HG03378 (cell line): ENCODE data around the gene CTTNBP2.
A peak's percentile ranks its signal among the peaks of the same experiment; 100 is the strongest.

ENCODE experiments used
- ATAC-seq: cut with Tn5 transposase; IDR thresholded peaks from one replicate; pipeline ENCODE4 v1.9.1; 2021; ENCODE audit warnings: mild to moderate bottlenecking, moderate library complexity; ENCODE audit not compliant: unreplicated experiment

CTTNBP2 gene

GRCh38 chr7:117793521-117793920 is 79.7 kb downstream of the CTTNBP2 start:
- ATAC-seq = no peak

DNA sequence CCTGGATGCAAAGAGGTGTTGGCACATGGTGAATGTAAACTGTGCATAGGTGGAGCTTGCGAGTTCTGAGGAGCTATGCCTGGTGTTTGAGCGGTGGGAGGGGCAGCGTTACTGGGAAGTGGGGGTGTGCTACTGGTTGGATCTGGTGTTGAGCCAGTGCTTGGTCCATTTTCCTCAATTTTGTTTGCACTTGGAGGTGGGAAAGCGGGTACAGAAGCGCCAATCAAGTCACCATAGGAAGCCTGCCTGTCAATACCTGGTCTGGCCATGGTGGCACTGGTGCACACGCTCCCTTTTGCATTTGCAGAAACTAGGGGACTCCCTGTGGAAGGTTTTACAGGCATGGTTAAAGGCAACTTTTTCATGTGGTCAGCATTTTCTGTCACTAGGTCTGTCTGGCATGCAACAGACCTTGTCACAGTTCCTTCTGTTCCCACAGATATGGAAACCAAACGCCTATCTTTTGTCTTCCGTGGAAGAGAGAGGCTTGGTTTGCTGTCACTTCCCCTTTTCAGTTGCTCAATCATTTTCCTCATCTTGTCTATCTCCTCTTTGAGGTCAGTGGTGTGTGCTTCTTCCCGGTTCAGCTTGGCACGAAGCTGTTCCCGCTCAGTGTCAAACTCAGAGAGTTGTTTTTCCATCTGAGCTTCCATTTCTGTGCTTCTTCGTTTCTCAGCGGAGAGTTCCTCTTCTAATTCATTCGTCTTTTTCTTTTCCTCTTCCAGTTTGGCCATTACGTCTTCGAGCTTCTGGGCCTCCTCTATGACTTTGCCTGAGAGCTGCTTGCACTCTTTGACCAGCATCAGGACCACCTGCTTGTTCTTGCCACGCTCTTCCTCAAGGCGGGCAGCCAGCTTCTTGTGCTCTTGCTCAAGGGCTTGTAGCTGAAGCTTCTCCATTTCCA is 81.1 kb downstream of the CTTNBP2 start:
- peak; percentile 82 for ATAC-seq

- no peak for ATAC-seq
Measured at GRCh38 chr7:117790731-117791130, 82.5 kb downstream of the CTTNBP2 start.

DNA sequence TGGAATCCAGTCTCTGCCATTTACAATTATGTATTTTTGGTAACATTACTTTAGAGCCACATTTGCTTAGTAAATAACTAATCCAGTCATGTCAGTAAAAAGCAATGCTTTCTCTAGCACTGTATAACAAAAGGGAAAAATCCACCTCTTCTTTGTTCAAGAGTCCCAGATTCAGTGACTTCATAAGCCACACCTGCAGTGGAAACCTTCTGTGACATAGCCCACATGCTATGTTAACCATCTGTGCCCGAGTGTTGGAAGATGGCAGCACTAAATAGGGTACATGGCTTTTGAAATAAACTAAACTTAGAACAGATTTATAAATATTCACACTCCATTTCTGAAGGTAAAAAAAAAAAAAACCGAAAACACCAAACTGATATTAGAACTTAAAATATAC is 83.0 kb downstream of the CTTNBP2 start:
- ATAC-seq = no peak

DNA sequence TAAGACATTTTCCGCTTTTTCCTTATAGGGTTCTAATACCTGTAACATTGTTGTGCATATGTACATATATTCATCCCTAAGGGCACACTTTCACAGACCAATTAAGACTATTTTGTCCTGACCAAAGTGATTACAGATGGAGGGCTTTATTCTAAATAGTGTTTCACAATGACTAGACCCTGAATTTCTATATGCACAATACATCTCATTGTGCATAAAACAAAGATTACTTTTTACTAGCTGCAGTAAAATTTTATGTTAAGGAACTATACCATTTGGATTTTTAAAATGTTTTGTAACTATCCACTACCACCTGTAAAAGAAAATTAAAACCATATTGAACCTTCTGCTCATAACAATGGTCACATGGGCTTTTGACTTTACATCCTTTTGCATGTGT is 87.8 kb downstream of the CTTNBP2 start:
- ATAC-seq = no peak

DNA sequence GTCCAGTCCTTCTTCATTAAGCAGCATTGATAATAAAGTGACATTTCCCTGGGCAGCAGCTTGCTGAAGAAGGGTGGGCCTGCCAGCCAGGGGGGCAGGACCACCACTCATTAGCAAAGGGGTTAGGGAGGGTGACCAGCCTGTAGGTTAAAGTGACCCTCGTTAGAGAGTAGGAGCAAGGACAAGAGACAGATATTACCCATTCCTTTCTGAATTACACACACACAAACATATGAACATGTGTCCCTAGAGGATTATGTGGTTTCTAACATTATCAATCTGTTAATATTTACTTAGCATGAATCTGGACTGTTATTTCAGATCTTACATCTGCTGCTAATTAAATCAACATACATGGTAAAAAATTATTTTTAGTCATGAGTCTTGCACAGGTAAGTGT is 88.9 kb downstream of the CTTNBP2 start:
- ATAC-seq = peak; percentile 51

DNA sequence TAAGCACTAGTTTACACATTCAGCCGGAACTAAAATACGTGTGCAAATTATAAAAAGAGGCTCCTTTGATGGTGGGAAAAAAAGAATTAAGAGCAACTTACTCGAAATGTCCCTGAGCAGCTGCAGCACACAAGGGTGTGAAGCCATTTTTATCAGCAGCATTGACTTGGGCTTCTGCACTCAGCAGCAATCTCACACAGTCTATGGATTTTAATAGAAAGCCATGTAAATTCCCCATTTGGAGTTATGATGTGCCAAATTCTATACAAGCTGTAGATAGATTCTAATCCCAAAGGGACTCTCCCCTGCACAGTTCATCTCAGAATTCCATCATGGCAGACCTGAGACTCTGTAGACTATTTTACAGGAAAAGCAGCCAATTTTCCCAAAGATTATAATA is 90.5 kb downstream of the CTTNBP2 start:
- no peak for ATAC-seq

GRCh38 chr7:117781707-117782106 is 91.5 kb downstream of the CTTNBP2 start:
- ATAC-seq = no peak

GRCh38 chr7:117780832-117781231 is 92.4 kb downstream of the CTTNBP2 start:
- ATAC-seq = peak; percentile 82

DNA sequence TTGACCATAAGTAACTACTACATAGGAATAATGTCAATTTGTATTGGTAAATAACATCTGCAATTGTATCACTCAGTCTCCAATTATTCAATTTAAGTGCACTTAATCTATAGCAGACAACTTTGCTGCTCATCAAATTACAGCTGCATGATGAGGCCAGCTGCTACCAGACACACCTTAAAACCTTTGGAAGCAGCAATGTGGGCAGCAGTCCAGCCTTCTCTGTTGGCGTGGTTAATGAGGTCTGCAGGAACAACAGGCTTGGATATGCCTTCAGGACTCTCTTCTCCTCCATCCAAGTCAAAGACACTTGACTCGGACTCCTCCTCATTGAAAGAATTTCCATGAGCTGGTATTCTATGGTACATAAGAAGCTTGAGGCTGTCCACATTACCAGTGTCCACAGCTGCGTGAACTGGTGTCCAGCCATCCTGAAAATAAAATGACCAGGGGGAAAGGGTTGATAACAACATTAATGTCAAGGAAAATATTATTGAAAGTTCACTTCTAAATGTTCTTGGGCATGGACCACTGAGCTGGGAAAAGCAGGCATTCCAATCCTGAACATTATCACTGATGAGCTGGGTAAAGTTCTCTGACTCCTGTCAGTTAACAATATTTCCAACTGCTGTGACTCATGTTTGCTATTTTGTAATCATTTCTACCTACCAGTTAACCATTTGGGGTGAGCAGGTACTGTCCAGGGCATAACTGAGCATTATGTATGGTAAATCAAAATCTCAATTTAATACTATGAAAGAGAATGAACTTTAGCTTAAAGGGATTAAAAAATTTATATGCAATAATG is 95.7 kb downstream of the CTTNBP2 start:
- no peak for ATAC-seq

GRCh38 chr7:117776224-117776623 is 97.0 kb downstream of the CTTNBP2 start:
- ATAC-seq = peak; percentile 35

DNA sequence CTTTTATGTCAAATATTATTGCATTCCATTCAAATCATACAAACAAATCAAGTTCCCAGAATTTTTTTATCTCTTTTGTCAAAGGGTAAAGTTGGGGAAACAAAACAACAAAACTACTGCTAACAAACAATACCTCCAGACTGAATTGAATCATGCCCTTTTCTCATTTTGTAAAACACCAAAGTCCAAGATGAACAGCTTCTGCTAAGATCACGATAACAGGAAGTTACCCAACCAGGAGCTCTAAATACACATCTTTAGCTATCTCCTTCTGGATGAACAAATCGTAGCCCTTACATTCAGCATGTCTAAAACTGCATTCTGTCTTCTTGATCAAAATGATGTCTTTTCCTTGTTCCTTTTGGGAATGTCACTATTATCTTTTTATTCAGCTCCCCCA is 97.4 kb downstream of the CTTNBP2 start:
- no peak for ATAC-seq

- no peak for ATAC-seq
Measured at GRCh38 chr7:117774943-117775342, 98.3 kb downstream of the CTTNBP2 start.

GRCh38 chr7:117772421-117772820 is 100.8 kb downstream of the CTTNBP2 start:
- peak; percentile 37 for ATAC-seq

DNA sequence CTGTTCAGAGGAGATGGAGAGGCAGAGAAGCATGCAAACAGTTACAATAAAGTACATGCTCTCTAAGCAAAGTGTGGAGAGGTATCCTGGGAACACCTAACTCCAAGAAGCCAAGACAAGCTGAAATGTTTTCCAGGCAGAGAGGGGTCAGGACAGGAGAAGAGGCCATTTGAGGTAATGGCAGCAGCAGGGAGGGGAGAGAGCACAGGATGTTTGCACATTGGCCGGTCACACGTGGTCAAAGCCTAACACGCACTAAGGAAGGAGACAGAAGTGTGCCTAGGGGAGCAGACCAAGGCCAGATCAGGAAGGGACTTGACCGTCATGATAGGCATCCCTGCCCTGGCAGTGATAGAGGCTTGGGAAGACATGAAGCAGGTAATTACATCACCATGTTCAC is 101.5 kb downstream of the CTTNBP2 start:
- ATAC-seq = no peak

GRCh38 chr7:117769085-117769484 is 104.2 kb downstream of the CTTNBP2 start:
- peak; percentile 46 for ATAC-seq

- ATAC-seq = no peak
Measured at GRCh38 chr7:117767951-117768350, 105.3 kb downstream of the CTTNBP2 start.

- no peak for ATAC-seq
Measured at GRCh38 chr7:117766913-117767312, 106.3 kb downstream of the CTTNBP2 start.

- no peak for ATAC-seq
Measured at GRCh38 chr7:117764031-117764430, 109.2 kb downstream of the CTTNBP2 start.

DNA sequence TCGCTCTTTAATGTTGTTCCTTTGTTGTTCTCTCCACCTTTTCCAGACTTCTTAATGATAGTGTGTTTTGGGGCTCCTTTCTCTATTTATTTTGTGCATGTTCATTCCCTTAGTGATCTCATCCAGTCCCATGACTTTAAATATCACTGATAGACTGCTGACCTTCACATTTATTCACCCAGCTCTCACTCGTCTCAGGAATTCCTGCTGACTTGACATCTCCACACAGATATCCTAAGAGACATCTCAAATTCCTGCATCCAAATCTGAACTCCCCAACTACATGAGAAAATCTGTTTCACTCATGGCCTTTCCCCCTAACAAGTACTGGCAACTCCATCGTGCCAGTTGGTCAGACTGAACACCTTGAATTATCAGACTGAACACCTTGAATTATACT is 111.2 kb downstream of the CTTNBP2 start:
- ATAC-seq = no peak

DNA sequence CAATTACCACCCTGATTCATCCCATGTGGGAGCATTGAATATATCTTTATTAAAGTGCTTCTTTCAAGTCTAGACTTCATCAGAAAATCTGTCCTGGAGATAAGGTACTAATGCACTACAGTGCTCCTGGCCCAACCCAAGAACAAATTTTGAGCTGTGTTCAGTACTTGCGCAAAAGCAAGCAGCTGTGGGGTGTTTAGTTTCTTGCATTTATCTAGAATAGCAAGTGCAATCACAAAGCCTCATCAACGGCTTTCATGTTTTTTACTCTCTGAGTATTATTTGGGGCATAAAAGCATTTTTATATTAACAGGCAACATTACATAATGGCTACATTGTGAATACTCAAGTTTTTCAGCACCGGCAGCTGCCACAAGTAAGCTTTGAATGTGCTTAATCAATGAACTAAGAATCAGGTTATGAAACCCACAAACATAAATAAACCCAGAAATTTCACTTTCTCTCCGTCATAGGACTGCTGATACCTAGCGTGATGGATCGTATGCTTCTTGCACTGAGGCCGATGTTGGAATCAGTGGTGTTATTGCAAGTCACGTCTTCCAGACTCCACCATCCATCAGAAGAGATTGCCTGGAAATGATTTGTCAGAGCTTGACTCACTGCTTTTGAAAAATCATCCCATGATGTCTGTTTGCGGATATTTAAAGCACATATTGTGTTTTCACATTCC is 113.1 kb downstream of the CTTNBP2 start:
- ATAC-seq = no peak
